Mucosa of descending colon (tissue), 3 donors: ENCODE measurements around the gene CELF3. TPM values are rescaled to one million over a fixed set of nuclear protein-coding genes. Genes with fewer than 3 reads are reported as not detected.

Source experiments
- ATAC-seq: fragments of 200-7000 bp; cut with Tn5 transposase; one replicate; pipeline ENCODE4 v1.9.1; 2020; ENCODE audit warnings: mild to moderate bottlenecking, moderate library complexity
- DNase-seq, 3 donors: peaks; one replicate each; pipeline ENCODE4 v3.0.0-alpha.2; 2020
- H3K36me3 ChIP-seq: fragments of 200-600 bp; one replicate; pipeline ENCODE4 v1.8.0; 2021; ENCODE audit warnings: low read depth, mild to moderate bottlenecking
- H3K4me1 ChIP-seq: fragments of 200-600 bp; one replicate; pipeline ENCODE4 v1.8.0; 2021; ENCODE audit warnings: low read depth, mild to moderate bottlenecking
- H3K4me3 ChIP-seq: fragments of 200-600 bp; one replicate; pipeline ENCODE4 v1.8.0; 2021; ENCODE audit warnings: mild to moderate bottlenecking
- H3K9me3 ChIP-seq: fragments of 200-600 bp; one replicate; pipeline ENCODE4 v1.8.0; 2021; ENCODE audit warnings: mild to moderate bottlenecking
- CTCF ChIP-seq: fragments of 200-600 bp; IDR thresholded peaks from one replicate; pipeline ENCODE4 v1.8.0; 2022; ENCODE audit warnings: antibody characterized with exemption, mild to moderate bottlenecking
- intact Hi-C, 2 donors: fragments of 100-400 bp; cut with DNase I in 1 of 2; cut with micrococcal nuclease in 1 of 2; formaldehyde crosslinking; loops; one replicate each; pipeline versions ENCODE4 v1.11.0 to v1.11.1; 2022; cut with DNase I, micrococcal nuclease
- total RNA-seq, 3 donors: library from RNA; stranded (reverse); fragmentation: NEBNext Ultra II Directional in 2 of 3; extraction: Animal tissue kit (Norgen Biotek cat#: 25700) in 2 of 3; gene quantifications; one replicate each; pipeline versions ENCODE4 v1.2.1 to v1.2.4, GENCODE V29; 2021 to 2023
- donor health status: DM: no; HTN: no; CAD: no; lungs with moderate emphysema.
- donor health status: DM: no; HTN: no; CAD: no.
- donor health status: DM: no; HTN: yes; CAD: no.

CELF3 gene
- total RNA-seq, 3 donors from 2014 or later: 2.3 to 4.3 (median 2.8) TPM

DNA sequence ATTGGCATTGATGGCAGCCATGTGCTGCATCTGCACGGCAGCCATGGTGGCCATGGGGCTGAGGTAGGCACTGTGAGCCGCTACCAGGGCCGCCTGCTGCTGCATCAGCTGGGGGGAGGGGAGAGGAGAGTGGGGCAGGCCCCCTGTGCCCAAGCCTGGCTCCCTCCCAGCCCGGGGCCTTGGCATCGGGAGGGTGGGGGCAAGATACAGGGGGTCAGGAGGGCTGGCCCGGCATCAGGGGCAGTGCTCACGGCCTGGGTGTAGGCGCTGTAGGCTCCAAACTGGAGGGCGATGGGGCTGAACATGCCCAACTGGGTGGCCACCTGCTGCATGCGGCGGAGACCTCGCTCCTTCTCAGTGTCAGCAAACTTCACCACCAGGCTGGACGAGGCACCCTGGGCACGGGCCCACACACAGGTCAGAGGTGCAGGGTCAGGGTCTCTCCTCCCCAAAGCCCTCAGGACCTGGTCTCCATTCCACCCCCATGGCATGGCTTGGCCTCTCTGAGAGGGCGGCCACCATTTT, 9.0 kb downstream of the CELF3 start:
- intact Hi-C loops: no loop called here
- no peak overlapping the region for H3K4me3 ChIP-seq
- H3K4me1 ChIP-seq: peaks cover 10% of the 10 kb centered on the region
- DNase-seq: no peak
- H3K36me3 ChIP-seq: no peaks in the 10 kb centered on the region
- TF ChIP-seq CTCF: no peak
- H3K9me3 ChIP-seq: no peaks in the 10 kb centered on the region
- ATAC-seq: no peak

GRCh38 chr1:151706464-151707415, 9.9 kb downstream of the CELF3 start:
- DNase-seq (no peak), ATAC-seq (no peak)
- Histone ChIP-seq H3K4me1 (peaks cover 2% of the 10 kb centered on the region), H3K9me3 (no peaks in the 10 kb centered on the region), H3K4me3 (no peak overlapping the region), H3K36me3 (no peaks in the 10 kb centered on the region)
- TF ChIP-seq CTCF: no peak
- intact Hi-C loops: no loop called here

DNA sequence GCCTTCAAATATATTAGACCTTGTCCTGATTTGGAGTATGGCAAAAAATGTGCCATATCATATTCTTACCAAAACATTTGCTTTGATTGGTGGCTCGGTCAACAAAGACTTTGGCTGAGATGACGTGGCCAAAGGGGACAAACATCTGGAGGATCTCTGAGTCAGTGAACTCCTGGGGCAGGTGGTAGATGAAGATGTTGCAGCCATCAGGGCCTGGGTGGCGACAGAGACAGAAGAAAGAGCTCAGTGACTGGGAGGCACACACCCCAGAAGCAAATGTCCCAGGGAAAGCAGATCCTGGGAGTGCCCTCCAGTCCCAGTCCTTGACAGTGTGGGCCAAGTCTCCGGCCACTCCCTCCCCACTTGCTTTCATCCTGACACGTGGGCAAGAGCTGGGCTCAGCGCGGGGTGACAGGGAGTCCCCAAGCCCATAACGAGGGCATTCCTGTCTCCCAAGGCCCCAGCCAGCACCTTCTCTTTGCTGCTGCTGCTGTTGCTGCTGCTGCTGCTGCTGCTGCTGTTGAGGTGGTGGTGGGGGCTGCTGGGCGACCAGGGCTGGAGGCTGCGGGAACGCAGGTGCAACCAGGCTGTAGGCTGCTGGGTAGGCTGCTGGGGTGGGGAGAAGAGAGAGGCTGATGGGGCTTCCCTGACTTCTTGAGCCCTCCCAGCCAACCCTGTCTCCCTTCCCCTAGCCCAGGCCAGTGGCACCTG, 10.7 kb downstream of the CELF3 start:
- ATAC-seq: peak; percentile 83

GRCh38 chr1:151705146-151705545, 11.5 kb downstream of the CELF3 start:
- intact Hi-C loops: no loop called here
- Histone ChIP-seq H3K9me3 (no peaks in the 10 kb centered on the region), H3K4me3 (no peak overlapping the region), H3K36me3 (no peaks in the 10 kb centered on the region), H3K4me1 (peaks cover 2% of the 10 kb centered on the region)
- no peak for TF ChIP-seq CTCF
- ATAC-seq (no peak), DNase-seq (no peak)

More for the DNA sequence above, 10.7 kb downstream of the CELF3 start:
- Histone ChIP-seq H3K4me1 (peaks cover 2% of the 10 kb centered on the region), H3K4me3 (no peak overlapping the region), H3K36me3 (no peaks in the 10 kb centered on the region), H3K9me3 (no peaks in the 10 kb centered on the region)
- no peak for TF ChIP-seq CTCF
- intact Hi-C loops: no loop called here
- DNase-seq: peak in 1 of 3 donors; percentile 33

DNA sequence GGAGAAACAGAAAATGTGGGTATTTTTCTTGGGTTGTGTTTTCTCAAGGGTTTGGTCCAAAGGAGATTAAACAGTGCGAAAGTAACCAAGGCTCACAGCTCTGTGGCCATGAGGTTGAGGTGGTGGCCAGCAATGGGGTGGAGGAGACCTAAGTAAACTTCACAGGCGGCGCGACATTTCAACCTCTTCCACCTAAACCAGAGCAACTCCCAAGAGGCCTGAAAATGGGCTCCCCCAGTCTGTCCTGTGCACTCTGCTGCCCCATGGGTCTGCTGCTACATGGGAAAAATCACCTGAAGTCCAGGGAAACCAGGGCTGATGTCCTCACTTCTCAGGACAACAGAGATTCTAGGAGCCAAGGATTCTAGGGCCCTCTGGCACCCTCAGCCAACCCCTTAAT, 12.4 kb downstream of the CELF3 start:
- no peak for ATAC-seq
- no peak overlapping the region for H3K4me3 ChIP-seq
- H3K9me3 ChIP-seq: no peaks in the 10 kb centered on the region
- intact Hi-C loops: no loop called here
- no peak for DNase-seq
- H3K4me1 ChIP-seq: peaks cover 2% of the 10 kb centered on the region
- no peak for TF ChIP-seq CTCF
- no peaks in the 10 kb centered on the region for H3K36me3 ChIP-seq
